ENCODE measurements around the gene CENPO. TPM values are rescaled to one million over a fixed set of nuclear protein-coding genes. Genes with fewer than 3 reads are reported as not detected.
"Not testable (repeated sequence)": the region's sequence is repeated elsewhere in the genome, so short reads cannot be mapped to it uniquely, and the experiment has no call there.

The CENPO gene
- total RNA-seq, 4 donors from 2014 or later: 4.2 to 8.9 (median 6.3) TPM

- Histone ChIP-seq H3K9me3 (no peaks in the 10 kb centered on the region), H3K36me3 (no peaks in the 10 kb centered on the region), H3K4me1 (peaks cover 14% of the 10 kb centered on the region in 2 donors), H3K4me3 (replicated peaks in 1 of 3) (peak overlapping the region; percentile 31 to 78 (median 51)), H3K27ac (peak overlapping the region in 1 of 3 donors; percentile 100), H3K27me3 (no peaks in the 10 kb centered on the region)
- WGBS, 2 donors: 6 to 8% methylated on average over 13 to 14 of the region's 14 CpGs
- DNase-seq: no peak
- no peak for TF ChIP-seq CTCF (IDR thresholded peaks at IDR 0.05)
- TF ChIP-seq POLR2A (IDR thresholded peaks at IDR 0.05): no peak
- intact Hi-C loops (cut with DNase I): no loop called here
Observed at GRCh38 chr2:24793761-24794435, 673 bp downstream of the CENPO start.

- DNase-seq: no peak
- intact Hi-C loops (cut with DNase I): no loop called here
- no peak overlapping the region for H3K27ac ChIP-seq
- no peaks in the 10 kb centered on the region for H3K36me3 ChIP-seq
- H3K27me3 ChIP-seq: no peaks in the 10 kb centered on the region
- H3K9me3 ChIP-seq: no peaks in the 10 kb centered on the region
- 99 to 100% methylated on average over 2 of the region's 2 CpGs for WGBS, 2 donors
- H3K4me1 ChIP-seq: peaks cover 8% of the 10 kb centered on the region in 2 donors
- no peak overlapping the region for H3K4me3 ChIP-seq (replicated peaks in 1 of 3)
- TF ChIP-seq CTCF (IDR thresholded peaks at IDR 0.05) (no peak), POLR2A (IDR thresholded peaks at IDR 0.05) (no peak)
Observed at GRCh38 chr2:24797644-24798043, 4.4 kb downstream of the CENPO start.

- 92 to 99% methylated on average over 5 of the region's 5 CpGs for WGBS, 2 donors
- H3K4me1 ChIP-seq: not testable (repeated sequence)
Observed at GRCh38 chr2:24800487-24800886, 7.3 kb downstream of the CENPO start.

GRCh38 chr2:24805811-24806660, 12.8 kb downstream of the CENPO start:
- H3K27me3 ChIP-seq; H3K27ac ChIP-seq; DNase-seq; H3K4me3 ChIP-seq (replicated peaks in 1 of 3); H3K4me1 ChIP-seq; intact Hi-C loops (cut with DNase I); H3K36me3 ChIP-seq; H3K9me3 ChIP-seq: not testable (repeated sequence)
- 98 to 99% methylated on average over 11 to 24 of the region's 25 CpGs for WGBS, 2 donors

More at GRCh38 chr2:24800487-24800886, 7.3 kb downstream of the CENPO start:
- H3K9me3 ChIP-seq; H3K4me3 ChIP-seq (replicated peaks in 1 of 3); H3K27ac ChIP-seq; intact Hi-C loops (cut with DNase I); H3K27me3 ChIP-seq; DNase-seq; H3K36me3 ChIP-seq: not testable (repeated sequence)

- no peaks in the 10 kb centered on the region for H3K27me3 ChIP-seq
- intact Hi-C loops (cut with DNase I): no loop called here
- H3K36me3 ChIP-seq: no peaks in the 10 kb centered on the region
- TF ChIP-seq POLR2A (IDR thresholded peaks at IDR 0.05) (no peak), CTCF (IDR thresholded peaks at IDR 0.05) (no peak)
- no peak overlapping the region for H3K4me3 ChIP-seq (replicated peaks in 1 of 3)
- no peak overlapping the region for H3K27ac ChIP-seq
- no peaks in the 10 kb centered on the region for H3K4me1 ChIP-seq
- H3K9me3 ChIP-seq: no peaks in the 10 kb centered on the region
- DNase-seq: no peak
Observed at GRCh38 chr2:24806661-24807036, 13.4 kb downstream of the CENPO start.

All from thyroid gland (tissue), 4 donors.